Neutrophil (primary cell): ENCODE results near the gene CCDC78.

Source experiments
- H3K27ac ChIP-seq: fragments of 200-600 bp; sonication (generic); 2 replicates; pipeline ENCODE4 v1.5.1; 2016; ENCODE audit warnings: mild to moderate bottlenecking, moderate library complexity
- H3K27me3 ChIP-seq: fragments of 200-600 bp; sonication (generic); 2 replicates; pipeline ENCODE4 v1.6.0; 2016; ENCODE audit warnings: mild to moderate bottlenecking
- H3K36me3 ChIP-seq: fragments of 200-600 bp; sonication (generic); 2 replicates; pipeline ENCODE4 v1.5.1; 2017
- H3K4me1 ChIP-seq, 2 experiments: fragments of 200-600 bp in 1 of 2; sonication (generic) in 1 of 2; 1 replicate in 1 of 2; 2 replicates in 1 of 2; pipeline versions ENCODE4 v1.5.1 to v1.6.1; 2013 to 2016; ENCODE audit warnings: low read depth in 1 of 2, low read length in 1 of 2, mild to moderate bottlenecking in 1 of 2, moderate library complexity in 1 of 2; ENCODE audit not compliant: control insufficient read depth in 1 of 2, insufficient read depth in 1 of 2
- H3K4me3 ChIP-seq, 2 experiments: fragments of 200-600 bp in 1 of 2; sonication (generic) in 1 of 2; 1 replicate in 1 of 2; 2 replicates in 1 of 2; pipeline ENCODE4 v1.5.1; 2013 to 2016; ENCODE audit warnings: low read depth in 1 of 2, low read length in 1 of 2, mild to moderate bottlenecking in 1 of 2, moderate library complexity in 1 of 2
- H3K9me3 ChIP-seq: fragments of 200-600 bp; sonication (generic); 2 replicates; pipeline ENCODE4 v1.5.1; 2016
- CTCF ChIP-seq: fragments of 200-600 bp; sonication (generic); IDR thresholded peaks from 2 replicates; pipeline ENCODE4 v1.5.1; 2016; ENCODE audit warnings: antibody characterized with exemption

Gene CCDC78

GRCh38 chr16:741986-742629 lies 15.9 kb upstream of the CCDC78 start:
- peaks cover 8% of the 10 kb centered on the region for H3K36me3 ChIP-seq
- peaks cover 12 to 15% of the 10 kb centered on the region in 2 experiments for H3K4me1 ChIP-seq
- no peak overlapping the region for H3K27ac ChIP-seq
- no peak overlapping the region for H3K4me3 ChIP-seq
- no peak for TF ChIP-seq CTCF
- no peaks in the 10 kb centered on the region for H3K9me3 ChIP-seq
- H3K27me3 ChIP-seq = peaks cover 6% of the 10 kb centered on the region

GRCh38 chr16:740764-741505 lies 14.7 kb upstream of the CCDC78 start, which contains the start of gene CIAO3:
CIAO3 (minus strand) TSS chr16:740997; CDS start chr16:740985, 12 bp downstream.
- peaks cover 12 to 15% of the 10 kb centered on the region in 2 experiments for H3K4me1 ChIP-seq
- H3K9me3 ChIP-seq = no peaks in the 10 kb centered on the region
- H3K4me3 ChIP-seq = peak within 1 kb of the TSS; percentile 77 to 82
- H3K36me3 ChIP-seq = peaks cover 17% of the 10 kb centered on the region
- peaks cover 5% of the 10 kb centered on the region for H3K27me3 ChIP-seq
- peak within 1 kb of the TSS; percentile 38 for H3K27ac ChIP-seq
- TF ChIP-seq CTCF = peak; percentile 98

- H3K27me3 ChIP-seq = no peaks in the 10 kb centered on the region
- peaks cover 12 to 15% of the 10 kb centered on the region in 2 experiments for H3K4me1 ChIP-seq
- H3K4me3 ChIP-seq = peak overlapping the region; percentile 77 to 82
- no peak for TF ChIP-seq CTCF
- no peaks in the 10 kb centered on the region for H3K9me3 ChIP-seq
- H3K36me3 ChIP-seq = peaks cover 22% of the 10 kb centered on the region
- peak overlapping the region; percentile 38 for H3K27ac ChIP-seq
These were observed 14.2 kb upstream of the CCDC78 start for GRCh38 chr16:740459-740763.

- Histone ChIP-seq H3K36me3 (peaks cover 27% of the 10 kb centered on the region), H3K27me3 (no peaks in the 10 kb centered on the region), H3K4me1 (peaks cover 12 to 15% of the 10 kb centered on the region in 2 experiments), H3K27ac (no peak overlapping the region), H3K9me3 (no peaks in the 10 kb centered on the region), H3K4me3 (peak overlapping the region; percentile 77 to 82)
- TF ChIP-seq CTCF = no peak
These were observed 13.6 kb upstream of the CCDC78 start for GRCh38 chr16:739560-740458.

- no peak for TF ChIP-seq CTCF
- Histone ChIP-seq H3K4me3 (no peak overlapping the region), H3K27ac (no peak overlapping the region), H3K36me3 (peaks cover 55% of the 10 kb centered on the region), H3K9me3 (no peaks in the 10 kb centered on the region), H3K4me1 (peaks cover 12 to 15% of the 10 kb centered on the region in 2 experiments), H3K27me3 (no peaks in the 10 kb centered on the region)
These were observed 10.8 kb upstream of the CCDC78 start for GRCh38 chr16:736936-737481.
